GM21447 (cell line): Measurements from ENCODE around the gene SLC6A14.

Experiments used
- ATAC-seq: cut with Tn5 transposase; IDR thresholded peaks from one replicate; pipeline ENCODE4 v1.9.1; 2021; ENCODE audit not compliant: unreplicated experiment

SLC6A14 gene

DNA sequence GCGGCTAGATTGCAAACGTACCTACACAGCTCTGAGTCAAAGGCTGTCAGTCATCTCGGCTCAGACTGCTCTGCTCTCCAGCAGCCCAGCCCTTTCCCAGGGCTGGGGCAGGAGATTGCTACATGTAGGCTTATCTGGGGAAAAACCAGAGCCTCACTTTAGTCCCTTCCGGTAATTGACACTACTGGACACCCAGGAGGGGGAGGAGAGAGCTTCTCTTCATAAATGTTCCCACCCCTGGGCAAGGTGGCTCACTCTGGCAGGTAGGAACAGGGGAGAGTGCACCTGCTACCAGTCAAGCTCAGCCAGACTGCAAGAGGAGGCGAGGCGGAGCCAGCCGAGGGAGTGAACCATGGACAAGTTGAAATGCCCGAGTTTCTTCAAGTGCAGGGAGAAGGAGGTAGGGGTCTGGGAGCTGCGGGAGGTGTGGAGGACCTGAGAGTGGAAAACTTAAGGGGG is at the start of gene SLC6A14:
Gene SLC6A14, plus strand, starts transcription at position 249 of the 459 bp plus-strand sequence. Its CDS starts 104 bp downstream, at position 353.
- ATAC-seq = no peak

DNA sequence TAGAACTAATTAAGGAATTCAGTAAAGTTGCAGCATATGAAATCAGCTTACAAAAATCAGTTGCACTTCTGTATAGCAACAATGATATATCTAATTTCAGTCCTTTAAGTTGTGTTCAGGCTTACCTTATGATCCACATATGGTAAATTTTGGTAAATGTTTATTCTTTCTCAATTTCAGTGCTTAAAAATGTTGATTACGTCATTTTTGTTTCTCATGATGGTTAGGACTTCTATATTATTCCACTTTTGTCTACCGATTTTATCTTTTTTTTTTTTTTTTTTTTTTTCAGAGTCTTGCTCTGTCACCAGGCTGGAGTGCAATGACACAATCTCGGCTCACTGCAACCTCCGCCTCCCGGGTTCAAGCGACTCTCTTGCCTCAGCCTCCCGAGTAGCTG is 40.7 kb upstream of the SLC6A14 start:
- no peak for ATAC-seq

DNA sequence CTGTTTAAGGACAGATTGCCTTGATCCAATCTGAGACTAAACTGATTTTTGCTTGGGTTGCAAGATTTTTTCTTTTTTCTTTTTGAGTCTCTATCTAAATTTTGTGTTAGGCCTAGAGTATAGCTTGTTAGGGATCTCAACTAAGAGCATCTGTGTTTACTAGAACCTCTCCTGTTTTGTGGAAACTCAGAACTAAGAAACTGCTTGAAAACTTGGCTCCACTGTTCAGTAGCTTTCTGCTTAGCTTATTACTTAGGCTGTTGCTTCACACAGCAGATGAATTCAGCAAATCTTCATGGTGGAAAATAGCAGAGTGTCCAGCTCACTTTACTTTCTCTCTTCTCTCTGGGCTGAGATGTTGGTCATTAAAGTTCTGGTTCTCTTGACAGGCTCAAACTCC is 36.7 kb upstream of the SLC6A14 start:
- no peak for ATAC-seq

DNA sequence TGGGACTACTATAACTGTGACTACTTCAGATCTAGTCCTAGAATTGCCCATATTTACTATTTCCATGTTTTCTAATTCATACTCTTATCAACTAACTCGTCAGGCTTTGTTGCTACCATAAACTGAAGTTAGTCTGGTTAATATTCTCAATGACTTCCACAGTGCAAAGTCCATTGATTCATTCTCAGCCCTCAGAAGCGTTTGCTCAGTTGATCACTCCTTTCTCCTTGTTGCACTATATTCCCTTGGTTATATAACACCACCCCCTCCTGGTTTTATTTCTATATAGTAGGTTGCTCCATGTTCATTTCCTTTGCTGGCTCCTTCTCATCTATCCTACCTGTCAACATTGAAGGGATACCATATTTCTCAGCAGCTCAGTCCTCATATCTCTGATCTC is 27.2 kb upstream of the SLC6A14 start:
- no peak for ATAC-seq

DNA sequence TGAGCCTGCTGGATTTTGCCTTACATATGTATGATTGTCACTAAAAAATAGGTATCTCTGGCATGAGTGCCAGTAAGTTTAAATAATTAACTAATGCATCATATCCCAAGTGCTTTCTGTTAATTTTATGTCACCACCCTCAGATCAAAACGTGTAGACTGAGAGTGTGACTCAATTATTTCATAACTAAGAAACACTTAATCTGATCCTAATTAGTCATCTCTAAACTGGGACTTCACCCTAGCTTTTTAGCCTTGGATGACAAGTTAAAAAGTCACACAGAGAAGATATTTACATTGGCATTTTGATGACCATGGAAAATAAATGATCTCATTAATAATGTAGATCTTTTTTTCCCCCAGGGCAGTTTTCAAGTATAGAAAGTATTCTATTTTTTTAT is 23.1 kb upstream of the SLC6A14 start:
- no peak for ATAC-seq

DNA sequence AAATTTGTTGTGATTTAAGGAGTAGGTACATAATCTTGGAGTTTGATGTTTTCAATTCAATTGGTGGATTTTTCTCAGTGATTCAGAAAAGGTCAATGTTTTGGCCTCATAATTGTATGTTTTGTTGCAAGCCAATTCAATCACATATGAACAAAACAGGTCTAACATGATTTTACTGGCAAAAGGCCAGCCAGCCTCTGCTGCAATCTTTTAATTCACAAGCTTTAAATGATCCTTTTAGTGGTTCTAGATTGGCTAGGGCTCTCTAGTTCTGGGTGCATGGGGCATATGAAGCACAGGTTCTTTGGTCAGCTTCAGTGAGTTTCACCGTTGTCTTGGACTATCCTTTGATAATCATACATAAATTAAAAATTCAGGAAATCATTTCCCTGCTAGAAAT is 19.2 kb upstream of the SLC6A14 start:
- ATAC-seq = no peak

DNA sequence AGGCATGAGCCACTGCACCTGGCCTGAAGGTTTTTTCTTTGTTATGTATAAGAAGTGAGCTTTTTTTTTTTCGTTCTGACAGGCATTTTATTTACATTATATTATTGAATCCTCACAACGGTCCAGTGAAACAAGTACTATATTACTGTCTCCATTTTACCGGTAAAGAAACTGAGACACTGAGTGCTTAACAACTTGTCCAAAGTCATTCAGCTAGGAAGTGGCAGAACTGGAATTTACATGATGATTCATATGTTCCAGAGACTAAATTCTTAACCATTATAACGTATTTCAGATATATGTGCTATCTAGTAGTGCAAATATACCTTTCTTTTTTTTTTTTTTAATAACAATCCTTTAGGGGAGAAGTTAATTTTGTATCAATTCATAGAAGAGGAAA is 18.4 kb upstream of the SLC6A14 start:
- ATAC-seq = no peak

DNA sequence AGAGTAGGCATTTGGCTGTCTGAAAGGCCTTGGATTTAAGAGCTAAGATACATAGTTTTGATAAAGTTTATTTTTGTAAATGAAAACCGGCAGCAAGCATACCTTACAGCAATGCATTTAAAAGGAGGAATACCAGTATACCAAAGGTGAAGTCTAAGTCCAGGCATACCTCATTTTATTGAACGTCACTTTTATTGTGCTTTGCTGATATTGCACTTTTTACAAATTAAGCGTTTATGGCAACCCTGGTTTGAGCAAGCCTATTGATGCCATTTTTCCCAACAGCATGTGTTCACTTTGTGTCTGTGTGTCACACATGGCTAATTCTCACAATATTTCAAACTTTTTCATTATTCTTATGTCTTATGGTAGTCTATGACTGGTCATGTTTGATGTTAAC is 8.4 kb upstream of the SLC6A14 start:
- ATAC-seq = no peak

DNA sequence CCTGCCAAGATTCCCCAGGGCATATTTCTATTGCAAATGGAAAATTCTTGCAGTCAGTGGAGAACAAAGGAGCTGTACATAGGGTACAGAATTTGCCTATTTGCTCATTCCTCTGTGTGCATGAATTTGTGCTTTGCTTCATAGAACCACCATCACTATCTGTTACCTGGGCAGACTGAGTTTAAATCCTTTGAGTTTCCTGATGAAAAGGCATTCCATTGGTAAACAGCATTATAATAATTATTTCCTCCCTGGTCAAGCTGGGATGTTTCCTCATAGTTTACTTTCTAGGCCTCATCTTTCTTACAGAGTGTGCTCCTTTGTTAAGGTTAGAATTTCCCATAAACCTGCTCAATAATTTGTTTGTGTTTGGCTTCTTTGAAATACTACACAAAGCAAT is 809 bp upstream of the SLC6A14 start:
- ATAC-seq = no peak

DNA sequence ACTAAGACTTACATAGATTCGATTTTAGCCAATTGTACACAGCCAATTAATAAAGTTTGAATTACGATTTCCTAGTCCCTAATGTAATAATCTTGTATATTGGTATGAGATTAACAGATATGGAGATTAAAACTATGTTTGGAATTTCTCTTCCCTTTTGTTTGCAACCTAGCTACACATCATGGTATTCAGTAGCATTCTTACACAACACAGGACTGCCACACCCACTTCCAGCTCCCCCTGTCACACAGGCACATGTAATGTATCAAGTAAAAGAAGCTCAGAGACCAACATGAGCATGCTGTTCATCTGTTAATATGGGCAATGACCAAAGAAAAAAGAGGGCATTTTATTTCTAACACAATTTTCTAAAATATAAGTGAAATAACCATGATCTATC is 12.8 kb downstream of the SLC6A14 start:
- ATAC-seq = no peak

- ATAC-seq = no peak
Measured at GRCh38 chrX:116462822-116463221, 26.4 kb downstream of the SLC6A14 start, which contains the start of gene CT83. TSS of gene CT83 (minus strand) at chrX:116462976. CDS start at chrX:116462856, 120 bp downstream.

- no peak for ATAC-seq
Measured at GRCh38 chrX:116480059-116480458, 43.7 kb downstream of the SLC6A14 start.

GRCh38 chrX:116490104-116490503 is 53.7 kb downstream of the SLC6A14 start:
- ATAC-seq = no peak

DNA sequence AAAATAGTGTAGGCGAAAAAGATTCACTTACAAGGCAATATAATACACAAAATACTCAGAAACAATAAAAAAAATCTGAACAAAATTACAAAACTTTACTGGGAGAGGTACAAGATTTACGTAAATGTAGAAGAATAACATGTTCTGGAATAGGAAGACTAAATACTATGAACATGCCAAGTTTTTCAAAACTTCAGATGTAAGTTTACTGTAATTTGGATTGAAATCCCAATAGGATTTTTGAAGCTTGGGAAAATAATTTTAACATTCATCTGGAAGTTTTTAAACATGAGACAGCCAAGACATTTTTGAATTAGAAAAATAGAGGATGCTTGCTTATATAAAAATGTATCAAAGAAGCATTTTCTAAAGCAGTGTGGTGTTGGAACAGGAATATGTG is 56.9 kb downstream of the SLC6A14 start:
- no peak for ATAC-seq

- no peak for ATAC-seq
Measured at GRCh38 chrX:116499780-116500179, 63.4 kb downstream of the SLC6A14 start.
